Neuronal stem cell (in vitro differentiated cells): ENCODE results near the gene SORCS1.

Source experiments
- DNase-seq: peaks from one replicate; pipeline ENCODE4 v3.0.0-alpha.2; 2013; ENCODE audit warnings: low spot score
- H2AFZ ChIP-seq: one replicate; pipeline ENCODE4 v1.6.1; 2013; ENCODE audit warnings: mild to moderate bottlenecking, low read length, inconsistent platforms
- H2AK5ac ChIP-seq: 2 replicates; pipeline ENCODE4 v1.6.1; 2013; ENCODE audit warnings: low read depth, mild to moderate bottlenecking, inconsistent platforms, low read length, moderate library complexity, mixed read lengths
- H2BK120ac ChIP-seq: 2 replicates; pipeline ENCODE4 v1.6.1; 2013; ENCODE audit warnings: low read depth, mild to moderate bottlenecking, inconsistent platforms, low read length, moderate library complexity, mixed read lengths
- H2BK12ac ChIP-seq: one replicate; pipeline ENCODE4 v1.6.1; 2013; ENCODE audit warnings: low read length, inconsistent platforms
- H2BK15ac ChIP-seq: 2 replicates; pipeline ENCODE4 v1.6.1; 2013; ENCODE audit warnings: mild to moderate bottlenecking, low read length, inconsistent platforms, mixed read lengths
- H2BK5ac ChIP-seq: one replicate; pipeline ENCODE4 v1.6.1; 2013; ENCODE audit warnings: inconsistent platforms, mild to moderate bottlenecking, low read length, moderate library complexity
- H3K14ac ChIP-seq: one replicate; pipeline ENCODE4 v1.6.1; 2013; ENCODE audit warnings: low read length, inconsistent platforms
- H3K18ac ChIP-seq: 2 replicates; pipeline ENCODE4 v1.6.1; 2013; ENCODE audit warnings: low read length, inconsistent platforms
- H3K23ac ChIP-seq: 2 replicates; pipeline ENCODE4 v1.6.1; 2013; ENCODE audit warnings: low read depth, mild to moderate bottlenecking, mixed read lengths, low read length, inconsistent platforms; ENCODE audit not compliant: poor library complexity
- H3K27ac ChIP-seq: replicated peaks from 3 replicates; pipeline ENCODE4 v1.5.1; 2013; ENCODE audit warnings: low read length, inconsistent platforms
- H3K27me3 ChIP-seq, 3 experiments: 2 replicates each; pipeline ENCODE4 v1.6.1; 2013; ENCODE audit warnings: low read length in 3 of 3, mild to moderate bottlenecking in 2 of 3, inconsistent platforms in 1 of 3, low read depth in 1 of 3, mixed read lengths in 1 of 3, moderate library complexity in 1 of 3; ENCODE audit not compliant: control insufficient read depth in 3 of 3, insufficient read depth in 3 of 3
- H3K36me3 ChIP-seq, 2 donors: replicated peaks in 1 of 2; 2 replicates each; pipeline ENCODE4 v1.6.1; 2013; ENCODE audit warnings: low read length in 2 of 2; ENCODE audit not compliant: control insufficient read depth in 2 of 2, insufficient read depth in 2 of 2
- H3K4ac ChIP-seq: 2 replicates; pipeline ENCODE4 v1.6.1; 2013; ENCODE audit warnings: inconsistent platforms, mild to moderate bottlenecking, low read length, moderate library complexity
- H3K4me1 ChIP-seq, 2 donors: 1 replicate in 1 of 2; 2 replicates in 1 of 2; pipeline ENCODE4 v1.6.1; 2013; ENCODE audit warnings: low read length in 2 of 2, low read depth in 1 of 2; ENCODE audit not compliant: control insufficient read depth in 2 of 2, insufficient read depth in 1 of 2
- H3K4me2 ChIP-seq: one replicate; pipeline ENCODE4 v1.6.1; 2013; ENCODE audit warnings: mild to moderate bottlenecking, low read length, inconsistent platforms; ENCODE audit not compliant: insufficient read depth, poor library complexity, severe bottlenecking
- H3K4me3 ChIP-seq, 2 donors: 2 replicates each; pipeline ENCODE4 v1.5.1; 2013; ENCODE audit warnings: low read length in 2 of 2, mild to moderate bottlenecking in 2 of 2, inconsistent platforms in 1 of 2, moderate library complexity in 1 of 2
- H3K79me1 ChIP-seq: one replicate; pipeline ENCODE4 v1.6.1; 2013; ENCODE audit warnings: low read depth, mild to moderate bottlenecking, inconsistent platforms, low read length, moderate library complexity
- H3K9ac ChIP-seq: one replicate; pipeline ENCODE4 v1.6.1; 2013; ENCODE audit warnings: mild to moderate bottlenecking, low read depth, low read length, inconsistent platforms; ENCODE audit not compliant: poor library complexity
- H3K9me3 ChIP-seq, 2 donors: replicated peaks in 1 of 2; 2 replicates each; pipeline versions ENCODE3 to v1.6.1; 2013; ENCODE audit warnings: low read length in 2 of 2, mild to moderate bottlenecking in 2 of 2, inconsistent platforms in 1 of 2, low read depth in 1 of 2, mixed read lengths in 1 of 2, moderate library complexity in 1 of 2; ENCODE audit not compliant: control insufficient read depth in 2 of 2, insufficient read depth in 1 of 2
- H4K8ac ChIP-seq: one replicate; pipeline ENCODE4 v1.6.1; 2013; ENCODE audit warnings: low read depth, mild to moderate bottlenecking, inconsistent platforms, low read length, moderate library complexity
- H4K91ac ChIP-seq: one replicate; pipeline ENCODE4 v1.6.1; 2013; ENCODE audit warnings: low read length, low read depth, mild to moderate bottlenecking, inconsistent platforms; ENCODE audit not compliant: poor library complexity
- WGBS, 2 donors: extraction: QIAGEN DNeasy Blood & Tissue Kit; methylation state at CpG; one replicate each; pipeline ENCODE4 v1.1.7; 2013; ENCODE audit warnings: missing lambda C conversion rate in 2 of 2, mixed read lengths in 1 of 2; ENCODE audit not compliant: insufficient read length in 2 of 2, insufficient replicate concordance in 1 of 2; ENCODE audit errors: extremely low coverage in 2 of 2; 5-methylcytosine and 5-hydroxymethylcytosine counted together

SORCS1 gene

DNA sequence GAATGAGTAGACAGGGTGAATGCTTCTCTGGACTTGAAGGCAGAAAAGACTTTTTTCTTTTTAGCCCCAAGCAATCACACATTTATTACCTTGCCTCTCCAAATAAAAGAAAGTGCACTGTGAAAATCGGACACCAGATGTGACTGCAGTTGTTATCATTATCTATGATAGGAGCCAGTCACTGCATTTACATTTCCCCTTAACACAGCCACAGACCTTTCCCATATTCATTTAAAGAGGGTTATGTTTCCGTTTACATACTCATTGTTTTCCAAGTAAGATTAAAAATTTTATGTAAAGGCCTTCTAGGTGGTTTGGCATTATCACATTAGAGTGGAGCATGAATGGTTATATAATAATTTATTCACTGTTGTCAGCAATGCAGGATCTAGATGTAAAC lies 586.8 kb downstream of the SORCS1 start:
- no peaks in the 10 kb centered on the region for H3K36me3 ChIP-seq
- no peak overlapping the region for H2AK5ac ChIP-seq
- H3K18ac ChIP-seq: no peak overlapping the region
- H3K4me3 ChIP-seq: no peak overlapping the region
- DNase-seq: no peak
- no peaks in the 10 kb centered on the region for H3K27me3 ChIP-seq
- no peak overlapping the region for H2BK15ac ChIP-seq
- H3K23ac ChIP-seq: no peak overlapping the region
- H3K27ac ChIP-seq: no peak overlapping the region
- H2BK5ac ChIP-seq: no peak overlapping the region
- no peak overlapping the region for H3K9ac ChIP-seq
- no peak overlapping the region for H4K8ac ChIP-seq
- no peak overlapping the region for H2AFZ ChIP-seq
- H2BK120ac ChIP-seq: no peak overlapping the region
- H3K4ac ChIP-seq: no peak overlapping the region
- H3K79me1 ChIP-seq: no peaks in the 10 kb centered on the region
- H4K91ac ChIP-seq: no peak overlapping the region
- WGBS, 2 donors: no CpG with 5 or more reads among the region's 2 CpGs
- no peak overlapping the region for H3K14ac ChIP-seq
- H3K9me3 ChIP-seq: no peaks in the 10 kb centered on the region
- peaks cover 0 to 5% of the 10 kb centered on the region in 2 donors for H3K4me1 ChIP-seq
- H3K4me2 ChIP-seq: no peak overlapping the region
- H2BK12ac ChIP-seq: no peak overlapping the region

DNA sequence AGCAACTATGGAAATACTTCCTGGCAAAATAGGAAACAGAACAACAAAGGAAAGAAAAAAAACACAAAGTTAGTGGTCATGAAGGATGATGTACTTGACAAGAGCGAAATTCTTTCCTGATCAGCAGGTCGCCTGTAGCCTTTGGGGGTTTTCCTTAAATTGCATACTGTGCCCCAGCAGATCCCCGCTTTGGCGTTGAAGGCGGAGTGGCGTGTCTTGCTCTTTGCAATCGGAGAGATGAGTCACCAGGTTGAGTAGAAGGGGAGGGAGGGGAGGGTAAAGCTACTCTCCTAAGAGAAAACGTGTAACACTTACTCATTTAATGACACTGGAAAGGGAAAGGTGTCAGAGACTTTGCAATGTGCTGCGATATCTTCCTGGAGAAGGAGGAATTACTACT lies 587.2 kb downstream of the SORCS1 start:
- Histone ChIP-seq H3K79me1 (no peaks in the 10 kb centered on the region), H4K8ac (no peak overlapping the region), H2AFZ (no peak overlapping the region), H3K14ac (no peak overlapping the region), H3K9ac (no peak overlapping the region), H3K36me3 (no peaks in the 10 kb centered on the region), H3K23ac (no peak overlapping the region), H2AK5ac (no peak overlapping the region), H2BK120ac (no peak overlapping the region), H3K9me3 (no peaks in the 10 kb centered on the region), H3K27ac (no peak overlapping the region), H3K4me2 (no peak overlapping the region), H2BK5ac (no peak overlapping the region), H4K91ac (no peak overlapping the region), H3K18ac (no peak overlapping the region), H2BK12ac (no peak overlapping the region), H3K4me1 (peaks cover 0 to 3% of the 10 kb centered on the region in 2 donors), H3K4ac (no peak overlapping the region), H2BK15ac (no peak overlapping the region), H3K4me3 (no peak overlapping the region), H3K27me3 (no peaks in the 10 kb centered on the region)
- no CpG with 5 or more reads among the region's 9 CpGs for WGBS, 2 donors
- no peak for DNase-seq

DNA sequence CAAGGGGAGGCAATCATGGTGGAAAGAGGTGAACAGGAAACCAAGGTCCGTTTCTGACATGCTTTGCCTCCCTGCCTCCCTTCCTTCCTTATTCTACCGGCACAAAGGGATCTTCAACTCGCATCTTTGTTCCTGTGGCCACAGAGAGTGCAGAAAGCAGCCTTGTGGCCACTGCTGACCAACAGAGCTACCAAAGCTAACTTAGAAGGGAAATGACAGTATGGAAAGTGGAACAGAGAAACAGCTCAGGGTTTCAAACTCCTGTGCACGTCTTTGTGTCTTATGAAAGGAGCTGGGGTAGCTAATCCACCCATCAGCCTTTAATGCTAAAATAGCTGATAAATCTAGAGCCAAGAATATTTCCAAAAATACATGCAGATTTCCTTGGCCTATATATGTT lies 588.0 kb downstream of the SORCS1 start:
- Histone ChIP-seq H3K4me2 (no peak overlapping the region), H2BK15ac (no peak overlapping the region), H3K9ac (no peak overlapping the region), H3K14ac (no peak overlapping the region), H3K27ac (no peak overlapping the region), H3K23ac (no peak overlapping the region), H3K4me3 (no peak overlapping the region), H3K4me1 (peaks cover 0 to 2% of the 10 kb centered on the region in 2 donors), H4K8ac (no peak overlapping the region), H2AFZ (peak overlapping the region; percentile 35), H3K4ac (no peak overlapping the region), H3K27me3 (no peaks in the 10 kb centered on the region), H2AK5ac (no peak overlapping the region), H3K79me1 (no peaks in the 10 kb centered on the region), H3K9me3 (no peaks in the 10 kb centered on the region), H4K91ac (no peak overlapping the region), H2BK5ac (no peak overlapping the region), H2BK12ac (no peak overlapping the region), H2BK120ac (no peak overlapping the region), H3K36me3 (no peaks in the 10 kb centered on the region), H3K18ac (no peak overlapping the region)
- DNase-seq: no peak
- no CpG with 5 or more reads among the region's 4 CpGs for WGBS, 2 donors

DNA sequence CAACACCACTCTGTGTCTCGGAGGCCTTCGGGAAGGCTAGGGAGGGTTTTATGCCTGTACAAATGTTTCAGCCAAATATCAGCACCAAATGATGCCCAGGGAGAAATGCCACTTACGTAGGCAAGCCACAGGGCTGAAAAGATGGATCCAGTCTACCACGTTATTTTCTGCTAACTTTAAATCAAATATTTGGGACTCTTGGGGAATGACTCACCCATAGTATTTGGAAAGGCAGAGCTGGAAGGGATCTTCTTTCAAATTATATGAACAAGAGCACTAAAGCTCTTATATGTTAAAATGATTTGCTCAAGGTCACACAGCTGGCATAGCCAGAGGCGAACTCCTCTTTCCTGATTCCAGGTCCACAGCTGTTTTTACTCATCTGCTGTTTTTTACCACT lies 591.4 kb downstream of the SORCS1 start:
- H3K79me1 ChIP-seq: no peaks in the 10 kb centered on the region
- H3K4me2 ChIP-seq: no peak overlapping the region
- H3K9me3 ChIP-seq: no peaks in the 10 kb centered on the region
- no peaks in the 10 kb centered on the region for H3K27me3 ChIP-seq
- no peaks in the 10 kb centered on the region for H3K36me3 ChIP-seq
- no CpG with 5 or more reads among the region's 5 CpGs for WGBS, 2 donors
- H2AFZ ChIP-seq: no peak overlapping the region
- DNase-seq: no peak
- H3K27ac ChIP-seq: no peak overlapping the region
- H4K91ac ChIP-seq: no peak overlapping the region
- no peak overlapping the region for H3K23ac ChIP-seq
- no peak overlapping the region for H2BK120ac ChIP-seq
- no peak overlapping the region for H3K18ac ChIP-seq
- no peak overlapping the region for H3K9ac ChIP-seq
- H2AK5ac ChIP-seq: no peak overlapping the region
- H2BK15ac ChIP-seq: no peak overlapping the region
- H3K4me1 ChIP-seq: peaks cover 0 to 2% of the 10 kb centered on the region in 2 donors
- no peak overlapping the region for H3K14ac ChIP-seq
- no peak overlapping the region for H3K4ac ChIP-seq
- no peak overlapping the region for H2BK5ac ChIP-seq
- no peak overlapping the region for H4K8ac ChIP-seq
- H2BK12ac ChIP-seq: no peak overlapping the region
- H3K4me3 ChIP-seq: no peak overlapping the region
